ENCODE results near the gene FAM13B.

Gene FAM13B

GRCh38 chr5:137888863-137889759, 143.8 kb downstream of the FAM13B start, which contains the start of gene PKD2L2:
Gene PKD2L2, plus strand, starts transcription at chr5:137889457. Its CDS starts 35 bp downstream, at chr5:137889492.
- H3K9me2 ChIP-seq (replicated peaks; ENCODE audit: insufficient read depth, low read length): no peaks in the 10 kb centered on the region
- H3K4me2 ChIP-seq (ENCODE audit: low read depth, low read length, poor library complexity, severe bottlenecking): peak within 1 kb of the TSS; percentile 76
- H3K9ac ChIP-seq (ENCODE audit: low read length): peak within 1 kb of the TSS; percentile 64
- no peaks in the 10 kb centered on the region for H4K20me1 ChIP-seq (ENCODE audit: low read depth, low read length)
- H3K4me3 ChIP-seq (ENCODE audit: insufficient read depth, low read length, poor library complexity, severe bottlenecking): peak within 1 kb of the TSS; percentile 53
- H3K9me3 ChIP-seq (ENCODE audit: insufficient read depth, low read length): no peaks in the 10 kb centered on the region
- H3K79me2 ChIP-seq (ENCODE audit: insufficient read depth, low read length): no peaks in the 10 kb centered on the region
- H3K27me3 ChIP-seq (ENCODE audit: low read length): no peaks in the 10 kb centered on the region
- H3K36me3 ChIP-seq (ENCODE audit: low read length): no peaks in the 10 kb centered on the region
- H2AFZ ChIP-seq (ENCODE audit: low read depth, low read length, severe bottlenecking): peak within 1 kb of the TSS; percentile 87
- no peak for TF ChIP-seq CTCF (IDR thresholded peaks at IDR 0.05; ENCODE audit: insufficient read depth, low read length, poor library complexity, severe bottlenecking)
- TF ChIP-seq EZH2phosphoT487 (conservative IDR thresholded peaks at IDR 0.05; ENCODE audit: low read length): no peak
- H3F3A ChIP-seq (ENCODE audit: insufficient read depth): peaks cover 8% of the 10 kb centered on the region; the same call in 1 of the 2 replicates
- no peak within 1 kb of the TSS for H3K27ac ChIP-seq (ENCODE audit: low read depth, low read length)

DNA sequence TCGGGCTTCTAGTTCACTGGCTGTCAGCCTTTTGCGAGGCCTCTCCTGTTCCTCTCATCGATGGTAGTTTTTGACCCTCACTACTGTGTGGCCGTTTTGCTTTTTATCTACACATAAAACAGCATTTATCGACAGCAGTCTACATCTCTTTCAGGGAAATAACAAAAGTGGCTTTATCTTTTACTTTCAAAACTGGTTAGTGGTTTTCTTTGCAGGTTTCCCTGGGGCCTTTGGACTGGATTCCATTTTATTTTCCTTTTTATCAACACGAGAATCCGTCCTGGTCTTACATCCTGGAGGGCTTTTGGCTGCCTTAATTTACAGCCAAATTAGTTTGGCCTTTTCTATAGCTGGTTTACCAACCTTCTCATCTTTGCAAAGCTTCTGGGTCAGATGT, 144.4 kb downstream of the FAM13B start:
- Histone ChIP-seq H3K4me2 (ENCODE audit: low read depth, low read length, poor library complexity, severe bottlenecking) (peak overlapping the region; percentile 76), H3K4me3 (ENCODE audit: insufficient read depth, low read length, poor library complexity, severe bottlenecking) (peak overlapping the region; percentile 53), H3K9me3 (ENCODE audit: insufficient read depth, low read length) (no peaks in the 10 kb centered on the region), H3K9me2 (replicated peaks; ENCODE audit: insufficient read depth, low read length) (no peaks in the 10 kb centered on the region), H3K27ac (ENCODE audit: low read depth, low read length) (no peak overlapping the region), H3K9ac (ENCODE audit: low read length) (peak overlapping the region; percentile 64), H3F3A (ENCODE audit: insufficient read depth) (peaks cover 8% of the 10 kb centered on the region; the same call in 1 of the 2 replicates), H3K27me3 (ENCODE audit: low read length) (no peaks in the 10 kb centered on the region), H2AFZ (ENCODE audit: low read depth, low read length, severe bottlenecking) (peak overlapping the region; percentile 87), H3K79me2 (ENCODE audit: insufficient read depth, low read length) (no peaks in the 10 kb centered on the region), H3K36me3 (ENCODE audit: low read length) (no peaks in the 10 kb centered on the region), H4K20me1 (ENCODE audit: low read depth, low read length) (no peaks in the 10 kb centered on the region)
- TF ChIP-seq CTCF (IDR thresholded peaks at IDR 0.05; ENCODE audit: insufficient read depth, low read length, poor library complexity, severe bottlenecking): no peak
- TF ChIP-seq EZH2phosphoT487 (conservative IDR thresholded peaks at IDR 0.05; ENCODE audit: low read length): no peak

Data from SU-DHL-6 (cell line).